Urinary bladder (tissue), 4 donors: ENCODE measurements around the gene FBXO10. TPM values are rescaled to one million over a fixed set of nuclear protein-coding genes. Genes with fewer than 3 reads are reported as not detected.
A peak's percentile ranks its signal among the peaks of the same experiment; 100 is the strongest.

Source experiments
- DNase-seq: peaks from one replicate; pipeline ENCODE4 v3.0.0-alpha.2; 2015; ENCODE audit errors: extremely low spot score
- H3K27ac ChIP-seq: one replicate; pipeline ENCODE4 v1.5.1; 2013; ENCODE audit warnings: low read depth, mild to moderate bottlenecking, moderate library complexity
- H3K36me3 ChIP-seq: one replicate; pipeline ENCODE4 v1.6.1; 2013; ENCODE audit warnings: mild to moderate bottlenecking, moderate library complexity; ENCODE audit not compliant: insufficient read depth
- H3K4me1 ChIP-seq: one replicate; pipeline ENCODE4 v1.6.1; 2013; ENCODE audit warnings: mild to moderate bottlenecking, moderate library complexity; ENCODE audit not compliant: insufficient read depth
- H3K4me3 ChIP-seq: one replicate; pipeline ENCODE4 v1.5.1; 2013; ENCODE audit warnings: low read depth, low read length
- WGBS: extraction: QIAGEN DNeasy Blood & Tissue Kit; methylation state at CpG from one replicate; pipeline ENCODE4 v1.1.7; 2013; 5-methylcytosine and 5-hydroxymethylcytosine counted together
- polyA plus RNA-seq: library from polyadenylated mRNA; stranded (reverse); fragments of 200-250 nt; gene quantifications from one replicate; pipeline ENCODE4 v1.2.3, GENCODE V29; 2013
- total RNA-seq: library from RNA; depleted of rRNA; stranded (reverse); fragments of >200 nt; gene quantifications from one replicate; pipeline ENCODE4 v1.2.3, GENCODE V29; 2014
- donor health status: healthy with polysubstance abuse.
- donor health status: healthy.

Gene FBXO10
- total and polyA plus RNA-seq, 2 donors = 5.9 to 9.5 TPM

GRCh38 chr9:37466037-37466709 is 110.0 kb downstream of the FBXO10 start:
- under 1% methylated on average over 47 of the region's 47 CpGs for WGBS
- Histone ChIP-seq H3K27ac (peak overlapping the region; percentile 40), H3K36me3 (no peaks in the 10 kb centered on the region), H3K4me3 (peak overlapping the region; percentile 47), H3K4me1 (no peaks in the 10 kb centered on the region)
- peak; percentile 37 for DNase-seq

GRCh38 chr9:37465249-37466036 is 110.7 kb downstream of the FBXO10 start, which contains the start of gene ZBTB5:
ZBTB5 (minus strand) TSS chr9:37465450; CDS start chr9:37442551, 22,899 bp downstream.
- Histone ChIP-seq H3K27ac (peak within 1 kb of the TSS; percentile 97), H3K4me1 (no peaks in the 10 kb centered on the region), H3K4me3 (peak within 1 kb of the TSS; percentile 71), H3K36me3 (no peaks in the 10 kb centered on the region)
- WGBS = under 1% methylated on average over 52 of the region's 52 CpGs
- DNase-seq = peak; percentile 99

GRCh38 chr9:37464426-37465248 is 111.5 kb downstream of the FBXO10 start:
- no peaks in the 10 kb centered on the region for H3K36me3 ChIP-seq

GRCh38 chr9:37464006-37464405 is 112.2 kb downstream of the FBXO10 start:
- no peak overlapping the region for H3K27ac ChIP-seq
- WGBS = 29% methylated on average over 3 of the region's 3 CpGs
- H3K36me3 ChIP-seq = no peaks in the 10 kb centered on the region
- H3K4me3 ChIP-seq = peak overlapping the region; percentile 12
- no peak for DNase-seq
- H3K4me1 ChIP-seq = no peaks in the 10 kb centered on the region

More at GRCh38 chr9:37464426-37465248, 111.5 kb downstream of the FBXO10 start:
- Histone ChIP-seq H3K4me3 (peak overlapping the region; percentile 71), H3K27ac (peak overlapping the region; percentile 97), H3K4me1 (no peaks in the 10 kb centered on the region)
- DNase-seq = peak; percentile 46
- under 1% methylated on average over 47 of the region's 47 CpGs for WGBS

Other genes starting within 250 kb of the FBXO10 start
- gene GRHPR, start 153.7 kb downstream of the FBXO10 start, total RNA-seq = 52.2 TPM
- gene GRHPR, start 153.7 kb downstream of the FBXO10 start, polyA plus RNA-seq = 122 TPM
- 14.2 TPM for gene ZBTB5, start 110.9 kb downstream of the FBXO10 start, total RNA-seq
- gene ZBTB5, start 110.9 kb downstream of the FBXO10 start, polyA plus RNA-seq = 8.1 TPM
- 32.4 TPM for gene POLR1E, start 90.4 kb downstream of the FBXO10 start, total RNA-seq
- gene POLR1E, start 90.4 kb downstream of the FBXO10 start, polyA plus RNA-seq = 26.6 TPM
- 95.4 TPM for gene TOMM5, start 16.2 kb upstream of the FBXO10 start, total RNA-seq
- 88.6 TPM for gene TOMM5, start 16.2 kb upstream of the FBXO10 start, polyA plus RNA-seq
- 1.1 TPM for gene FRMPD1, start 74.6 kb upstream of the FBXO10 start, total RNA-seq
- 0.03 TPM for gene FRMPD1, start 74.6 kb upstream of the FBXO10 start, polyA plus RNA-seq
- 6.6 TPM for gene TRMT10B, start 177.4 kb upstream of the FBXO10 start, total RNA-seq
- gene TRMT10B, start 177.4 kb upstream of the FBXO10 start, polyA plus RNA-seq = 9.5 TPM
- 45.2 TPM for gene EXOSC3, start 208.7 kb upstream of the FBXO10 start, total RNA-seq
- 28.4 TPM for gene EXOSC3, start 208.7 kb upstream of the FBXO10 start, polyA plus RNA-seq
- gene DCAF10, start 224.4 kb upstream of the FBXO10 start, total RNA-seq = 39.0 TPM
- gene DCAF10, start 224.4 kb upstream of the FBXO10 start, polyA plus RNA-seq = 15.0 TPM